ENCODE results near the gene LMO7.

DNA sequence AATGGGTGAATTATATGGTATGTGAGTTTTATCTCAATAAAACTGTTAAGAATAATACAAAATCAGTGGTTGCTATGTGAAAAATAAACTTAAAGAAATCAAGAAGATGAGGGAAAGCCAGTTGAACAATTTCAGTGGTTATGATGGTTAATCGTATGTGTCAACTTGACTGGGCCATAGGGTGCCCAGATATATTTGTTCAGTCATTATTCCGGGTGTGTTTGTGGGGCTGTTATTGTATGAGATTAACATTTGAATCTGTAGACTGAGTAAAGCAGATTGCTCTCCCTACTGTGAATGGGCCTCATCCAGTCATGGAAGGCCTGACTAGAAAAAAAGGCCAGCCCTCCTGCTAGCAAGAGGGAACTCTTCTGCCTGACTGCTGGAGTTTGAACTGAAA is 109.3 kb downstream of the LMO7 start:
- TF ChIP-seq YY1 (IDR thresholded peaks at IDR 0.05; ENCODE audit: insufficient read depth, insufficient read length) (no peak), ZNF274 (IDR thresholded peaks at IDR 0.05; ENCODE audit: low read depth, low read length) (no peak), SUZ12 (IDR thresholded peaks at IDR 0.05; ENCODE audit: extremely low read depth, insufficient read depth, insufficient read length) (no peak)

All from NT2/D1 (cell line).